SK-N-SH (cell line): Measurements from ENCODE around the gene PHF21B.

Source experiments
- CHD2 ChIP-seq: fragments of 150-350 bp; IDR thresholded peaks from 2 replicates; pipeline ENCODE4 v1.6.1; 2018; ENCODE audit warnings: low read length; ENCODE audit not compliant: partially characterized antibody
- EP300 ChIP-seq, 2 experiments: IDR thresholded peaks; 2 replicates each; pipeline versions ENCODE4 v1.4.0 to v1.6.1; 2012; ENCODE audit warnings: borderline replicate concordance in 1 of 2, low read depth in 1 of 2, low read length in 1 of 2
- GATA2 ChIP-seq: sonication (generic); formaldehyde crosslinking; IDR thresholded peaks from 2 replicates; pipeline ENCODE4 v1.5.0; 2020; ENCODE audit warnings: mild to moderate bottlenecking, missing genetic modification reagents
- POLR2AphosphoS5 ChIP-seq: IDR thresholded peaks from 2 replicates; pipeline ENCODE4 v1.6.1; 2012; ENCODE audit warnings: low read depth, low read length
- TF ChIP-seq, protein P1 (sequence below): fragments of 200-600 bp; sonication (generic); IDR thresholded peaks from 2 replicates; pipeline ENCODE4 v1.6.1; 2017; ENCODE audit warnings: antibody characterized with exemption, mild to moderate bottlenecking, moderate library complexity
- TF ChIP-seq, protein P2 (sequence below): IDR thresholded peaks from 2 replicates; pipeline ENCODE4; 2012
- TF ChIP-seq, protein P3 (sequence below): fragments of 150-350 bp; IDR thresholded peaks from 2 replicates; pipeline ENCODE4 v1.6.1; 2016; ENCODE audit warnings: mild to moderate bottlenecking, low read depth, low read length
- TF ChIP-seq, protein P4 (sequence below): IDR thresholded peaks from 2 replicates; pipeline ENCODE4 v1.4.0; 2012; ENCODE audit warnings: low read depth

DNA sequence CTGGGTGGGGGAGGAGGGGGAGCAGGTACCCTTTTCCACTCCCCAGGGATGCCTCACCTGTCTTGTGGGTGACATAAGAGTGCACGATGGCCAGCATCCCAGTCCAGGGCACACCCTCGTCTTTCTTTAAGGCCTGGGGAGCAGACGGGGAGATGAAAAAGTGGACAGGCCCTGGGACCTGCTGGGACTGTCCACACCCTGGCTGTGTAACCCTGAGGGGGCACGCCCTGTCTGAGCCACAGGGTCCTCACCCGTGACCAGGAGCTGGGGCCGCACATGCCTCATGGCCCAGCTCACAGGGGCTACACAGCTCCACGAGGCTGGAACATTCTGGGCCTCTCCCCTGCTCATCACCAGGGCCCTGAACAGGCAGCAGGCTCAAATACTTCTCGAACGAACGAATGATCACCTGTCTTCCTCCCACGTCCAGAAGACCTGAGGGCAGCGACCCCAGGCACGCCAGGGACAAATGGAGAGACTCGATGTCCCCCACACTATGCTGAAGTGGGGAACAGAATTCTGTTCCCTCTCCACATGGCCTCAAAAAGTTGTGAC is 123.9 kb downstream of the PHF21B start:
- TF ChIP-seq EP300 (IDR thresholded peaks at IDR 0.05; ENCODE audit: borderline replicate concordance in 1 of 2, low read depth in 1 of 2, low read length in 1 of 2) (no peak), POLR2AphosphoS5 (no peak), CHD2 (no peak), GATA2 (CRISPR knock-in tag) (no peak)
- TF ChIP-seq, protein P1, sequence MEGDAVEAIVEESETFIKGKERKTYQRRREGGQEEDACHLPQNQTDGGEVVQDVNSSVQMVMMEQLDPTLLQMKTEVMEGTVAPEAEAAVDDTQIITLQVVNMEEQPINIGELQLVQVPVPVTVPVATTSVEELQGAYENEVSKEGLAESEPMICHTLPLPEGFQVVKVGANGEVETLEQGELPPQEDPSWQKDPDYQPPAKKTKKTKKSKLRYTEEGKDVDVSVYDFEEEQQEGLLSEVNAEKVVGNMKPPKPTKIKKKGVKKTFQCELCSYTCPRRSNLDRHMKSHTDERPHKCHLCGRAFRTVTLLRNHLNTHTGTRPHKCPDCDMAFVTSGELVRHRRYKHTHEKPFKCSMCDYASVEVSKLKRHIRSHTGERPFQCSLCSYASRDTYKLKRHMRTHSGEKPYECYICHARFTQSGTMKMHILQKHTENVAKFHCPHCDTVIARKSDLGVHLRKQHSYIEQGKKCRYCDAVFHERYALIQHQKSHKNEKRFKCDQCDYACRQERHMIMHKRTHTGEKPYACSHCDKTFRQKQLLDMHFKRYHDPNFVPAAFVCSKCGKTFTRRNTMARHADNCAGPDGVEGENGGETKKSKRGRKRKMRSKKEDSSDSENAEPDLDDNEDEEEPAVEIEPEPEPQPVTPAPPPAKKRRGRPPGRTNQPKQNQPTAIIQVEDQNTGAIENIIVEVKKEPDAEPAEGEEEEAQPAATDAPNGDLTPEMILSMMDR: no peak
- TF ChIP-seq, protein P2, sequence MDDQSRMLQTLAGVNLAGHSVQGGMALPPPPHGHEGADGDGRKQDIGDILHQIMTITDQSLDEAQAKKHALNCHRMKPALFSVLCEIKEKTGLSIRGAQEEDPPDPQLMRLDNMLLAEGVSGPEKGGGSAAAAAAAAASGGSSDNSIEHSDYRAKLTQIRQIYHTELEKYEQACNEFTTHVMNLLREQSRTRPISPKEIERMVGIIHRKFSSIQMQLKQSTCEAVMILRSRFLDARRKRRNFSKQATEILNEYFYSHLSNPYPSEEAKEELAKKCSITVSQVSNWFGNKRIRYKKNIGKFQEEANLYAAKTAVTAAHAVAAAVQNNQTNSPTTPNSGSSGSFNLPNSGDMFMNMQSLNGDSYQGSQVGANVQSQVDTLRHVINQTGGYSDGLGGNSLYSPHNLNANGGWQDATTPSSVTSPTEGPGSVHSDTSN: no peak
- TF ChIP-seq, protein P3, sequence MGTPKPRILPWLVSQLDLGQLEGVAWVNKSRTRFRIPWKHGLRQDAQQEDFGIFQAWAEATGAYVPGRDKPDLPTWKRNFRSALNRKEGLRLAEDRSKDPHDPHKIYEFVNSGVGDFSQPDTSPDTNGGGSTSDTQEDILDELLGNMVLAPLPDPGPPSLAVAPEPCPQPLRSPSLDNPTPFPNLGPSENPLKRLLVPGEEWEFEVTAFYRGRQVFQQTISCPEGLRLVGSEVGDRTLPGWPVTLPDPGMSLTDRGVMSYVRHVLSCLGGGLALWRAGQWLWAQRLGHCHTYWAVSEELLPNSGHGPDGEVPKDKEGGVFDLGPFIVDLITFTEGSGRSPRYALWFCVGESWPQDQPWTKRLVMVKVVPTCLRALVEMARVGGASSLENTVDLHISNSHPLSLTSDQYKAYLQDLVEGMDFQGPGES: no peak
- TF ChIP-seq, protein P4, sequence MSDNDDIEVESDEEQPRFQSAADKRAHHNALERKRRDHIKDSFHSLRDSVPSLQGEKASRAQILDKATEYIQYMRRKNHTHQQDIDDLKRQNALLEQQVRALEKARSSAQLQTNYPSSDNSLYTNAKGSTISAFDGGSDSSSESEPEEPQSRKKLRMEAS: no peak
